Measurements from ENCODE around the gene PTPRD.

The PTPRD gene

DNA sequence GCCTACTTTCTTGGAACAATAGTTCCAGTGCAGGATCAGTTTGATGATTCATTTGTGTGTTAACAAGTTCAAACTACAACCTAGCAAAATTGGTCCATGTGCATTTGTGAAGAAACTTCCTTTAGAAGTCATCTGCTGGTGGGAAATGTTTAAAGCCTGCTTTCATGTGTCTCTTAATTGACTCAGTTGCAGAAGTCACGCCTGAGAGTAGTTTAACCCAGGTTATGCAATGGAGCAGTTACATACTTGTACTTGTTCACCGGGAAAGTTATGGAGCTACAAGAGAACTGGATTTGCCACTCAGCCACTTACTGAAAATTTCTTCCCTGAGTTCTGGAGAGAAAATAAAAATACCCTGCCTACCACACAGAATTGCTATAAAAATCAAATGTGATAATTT lies 1397.8 kb downstream of the PTPRD start:
- Histone ChIP-seq H3K27me3 (ENCODE audit: insufficient read depth, low read length) (no peaks in the 10 kb centered on the region), H3K4ac (ENCODE audit: low read depth, low read length) (no peak overlapping the region), H2AFZ (ENCODE audit: insufficient read depth, low read length, poor library complexity) (no peak overlapping the region), H2BK12ac (ENCODE audit: low read length) (no peak overlapping the region), H3K4me1 (ENCODE audit: control insufficient read depth in 1 of 2, insufficient read depth in 2 of 2, low read length in 2 of 2) (no peaks in the 10 kb centered on the region), H3K4me3 (ENCODE audit: low read depth, low read length) (no peak overlapping the region), H3K79me2 (ENCODE audit: control insufficient read depth, insufficient read depth, low read length, poor library complexity) (no peaks in the 10 kb centered on the region), H3K4me2 (ENCODE audit: low read length) (no peak overlapping the region), H3K18ac (ENCODE audit: low read length) (no peak overlapping the region), H2BK120ac (ENCODE audit: insufficient read depth, low read length, poor library complexity) (no peak overlapping the region), H2AK5ac (ENCODE audit: low read length) (no peak overlapping the region), H4K12ac (ENCODE audit: low read depth, low read length) (no peak overlapping the region), H3K14ac (ENCODE audit: low read length) (no peak overlapping the region), H3K79me1 (ENCODE audit: low read length) (no peaks in the 10 kb centered on the region), H4K8ac (ENCODE audit: low read depth, low read length) (no peak overlapping the region), H3K36me3 (ENCODE audit: control insufficient read depth in 1 of 2, insufficient read depth in 2 of 2, low read length in 2 of 2) (no peaks in the 10 kb centered on the region), H4K91ac (ENCODE audit: low read depth, low read length) (no peak overlapping the region), H3K9ac (ENCODE audit: low read length) (no peak overlapping the region), H2BK5ac (ENCODE audit: low read depth, low read length, poor library complexity) (no peak overlapping the region), H3K9me3 (ENCODE audit: insufficient read depth, low read depth, low read length) (no peaks in the 10 kb centered on the region), H3K23ac (ENCODE audit: low read length) (no peak overlapping the region), H3K27ac (ENCODE audit: low read depth, low read length) (no peak overlapping the region)
- WGBS (ENCODE audit: extremely low coverage, insufficient coverage, insufficient read length) = no CpG with 5 or more reads among the region's 2 CpGs
- DNase-seq = no peak

- no CpG with 5 or more reads among the region's 6 CpGs for WGBS (ENCODE audit: extremely low coverage, insufficient coverage, insufficient read length)
- Histone ChIP-seq H2AFZ (ENCODE audit: insufficient read depth, low read length, poor library complexity) (no peak overlapping the region), H3K18ac (ENCODE audit: low read length) (no peak overlapping the region), H3K4me2 (ENCODE audit: low read length) (no peak overlapping the region), H3K79me2 (ENCODE audit: control insufficient read depth, insufficient read depth, low read length, poor library complexity) (no peaks in the 10 kb centered on the region), H3K23ac (ENCODE audit: low read length) (no peak overlapping the region), H3K4ac (ENCODE audit: low read depth, low read length) (no peak overlapping the region), H4K8ac (ENCODE audit: low read depth, low read length) (no peak overlapping the region), H3K27me3 (ENCODE audit: insufficient read depth, low read length) (no peaks in the 10 kb centered on the region), H3K9me3 (ENCODE audit: insufficient read depth, low read depth, low read length) (no peaks in the 10 kb centered on the region), H3K27ac (ENCODE audit: low read depth, low read length) (no peak overlapping the region), H3K4me3 (ENCODE audit: low read depth, low read length) (no peak overlapping the region), H3K4me1 (ENCODE audit: control insufficient read depth in 1 of 2, insufficient read depth in 2 of 2, low read length in 2 of 2) (no peaks in the 10 kb centered on the region), H3K14ac (ENCODE audit: low read length) (no peak overlapping the region), H2AK5ac (ENCODE audit: low read length) (no peak overlapping the region), H2BK5ac (ENCODE audit: low read depth, low read length, poor library complexity) (no peak overlapping the region), H3K9ac (ENCODE audit: low read length) (no peak overlapping the region), H2BK120ac (ENCODE audit: insufficient read depth, low read length, poor library complexity) (no peak overlapping the region), H3K36me3 (ENCODE audit: control insufficient read depth in 1 of 2, insufficient read depth in 2 of 2, low read length in 2 of 2) (no peaks in the 10 kb centered on the region), H4K12ac (ENCODE audit: low read depth, low read length) (no peak overlapping the region), H4K91ac (ENCODE audit: low read depth, low read length) (no peak overlapping the region), H3K79me1 (ENCODE audit: low read length) (no peaks in the 10 kb centered on the region), H2BK12ac (ENCODE audit: low read length) (no peak overlapping the region)
- DNase-seq = no peak
Measured at GRCh38 chr9:9214066-9214465, 1398.7 kb downstream of the PTPRD start.

- no peaks in the 10 kb centered on the region for H3K9me3 ChIP-seq (ENCODE audit: insufficient read depth, low read depth, low read length)
- H3K4me3 ChIP-seq (ENCODE audit: low read depth, low read length) = no peak overlapping the region
- no peak overlapping the region for H3K18ac ChIP-seq (ENCODE audit: low read length)
- WGBS (ENCODE audit: extremely low coverage, insufficient coverage, insufficient read length) = no CpG with 5 or more reads among the region's 3 CpGs
- no peaks in the 10 kb centered on the region for H3K79me1 ChIP-seq (ENCODE audit: low read length)
- H2BK5ac ChIP-seq (ENCODE audit: low read depth, low read length, poor library complexity) = no peak overlapping the region
- no peak overlapping the region for H3K4ac ChIP-seq (ENCODE audit: low read depth, low read length)
- no peak overlapping the region for H3K9ac ChIP-seq (ENCODE audit: low read length)
- H3K79me2 ChIP-seq (ENCODE audit: control insufficient read depth, insufficient read depth, low read length, poor library complexity) = no peaks in the 10 kb centered on the region
- no peak overlapping the region for H2AK5ac ChIP-seq (ENCODE audit: low read length)
- no peak overlapping the region for H2AFZ ChIP-seq (ENCODE audit: insufficient read depth, low read length, poor library complexity)
- H3K27ac ChIP-seq (ENCODE audit: low read depth, low read length) = no peak overlapping the region
- H2BK12ac ChIP-seq (ENCODE audit: low read length) = no peak overlapping the region
- H2BK120ac ChIP-seq (ENCODE audit: insufficient read depth, low read length, poor library complexity) = no peak overlapping the region
- no peak for DNase-seq
- H3K27me3 ChIP-seq (ENCODE audit: insufficient read depth, low read length) = no peaks in the 10 kb centered on the region
- H4K91ac ChIP-seq (ENCODE audit: low read depth, low read length) = no peak overlapping the region
- no peak overlapping the region for H4K8ac ChIP-seq (ENCODE audit: low read depth, low read length)
- H4K12ac ChIP-seq (ENCODE audit: low read depth, low read length) = no peak overlapping the region
- no peaks in the 10 kb centered on the region for H3K4me1 ChIP-seq (ENCODE audit: control insufficient read depth in 1 of 2, insufficient read depth in 2 of 2, low read length in 2 of 2)
- no peak overlapping the region for H3K4me2 ChIP-seq (ENCODE audit: low read length)
- H3K14ac ChIP-seq (ENCODE audit: low read length) = no peak overlapping the region
- no peaks in the 10 kb centered on the region for H3K36me3 ChIP-seq (ENCODE audit: control insufficient read depth in 1 of 2, insufficient read depth in 2 of 2, low read length in 2 of 2)
- H3K23ac ChIP-seq (ENCODE audit: low read length) = no peak overlapping the region
Measured at GRCh38 chr9:9212963-9213362, 1399.8 kb downstream of the PTPRD start.

DNA sequence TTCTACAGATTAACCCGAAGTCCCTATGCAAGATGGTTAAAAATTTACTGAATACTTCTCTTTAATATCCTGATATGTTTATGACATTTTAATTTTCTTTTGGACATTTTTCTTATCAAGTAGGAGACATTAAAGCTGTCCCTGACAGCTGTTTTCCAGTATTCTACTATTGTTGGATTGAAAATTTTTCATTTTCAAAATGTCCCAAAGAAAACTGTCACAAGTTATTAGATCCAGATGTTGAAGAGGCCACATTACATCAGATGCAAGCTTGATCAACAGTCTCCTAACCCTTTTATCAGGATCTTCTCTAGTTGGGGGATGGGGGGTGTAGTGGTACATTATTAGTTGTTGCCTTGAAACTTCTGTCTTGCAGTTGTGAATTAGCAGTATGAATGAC lies 1410.5 kb downstream of the PTPRD start:
- no peak for DNase-seq
- Histone ChIP-seq H2BK120ac (ENCODE audit: insufficient read depth, low read length, poor library complexity) (no peak overlapping the region), H3K18ac (ENCODE audit: low read length) (no peak overlapping the region), H3K14ac (ENCODE audit: low read length) (no peak overlapping the region), H3K36me3 (ENCODE audit: control insufficient read depth in 1 of 2, insufficient read depth in 2 of 2, low read length in 2 of 2) (no peaks in the 10 kb centered on the region), H3K79me2 (ENCODE audit: control insufficient read depth, insufficient read depth, low read length, poor library complexity) (no peaks in the 10 kb centered on the region), H2BK5ac (ENCODE audit: low read depth, low read length, poor library complexity) (no peak overlapping the region), H3K4me2 (ENCODE audit: low read length) (no peak overlapping the region), H4K91ac (ENCODE audit: low read depth, low read length) (no peak overlapping the region), H3K27me3 (ENCODE audit: insufficient read depth, low read length) (no peaks in the 10 kb centered on the region), H4K12ac (ENCODE audit: low read depth, low read length) (no peak overlapping the region), H3K9me3 (ENCODE audit: insufficient read depth, low read depth, low read length) (no peaks in the 10 kb centered on the region), H3K4me1 (ENCODE audit: control insufficient read depth in 1 of 2, insufficient read depth in 2 of 2, low read length in 2 of 2) (no peaks in the 10 kb centered on the region), H2BK12ac (ENCODE audit: low read length) (no peak overlapping the region), H2AFZ (ENCODE audit: insufficient read depth, low read length, poor library complexity) (no peak overlapping the region), H3K79me1 (ENCODE audit: low read length) (no peaks in the 10 kb centered on the region), H2AK5ac (ENCODE audit: low read length) (no peak overlapping the region), H3K4ac (ENCODE audit: low read depth, low read length) (no peak overlapping the region), H4K8ac (ENCODE audit: low read depth, low read length) (no peak overlapping the region), H3K4me3 (ENCODE audit: low read depth, low read length) (no peak overlapping the region), H3K23ac (ENCODE audit: low read length) (no peak overlapping the region), H3K9ac (ENCODE audit: low read length) (no peak overlapping the region), H3K27ac (ENCODE audit: low read depth, low read length) (no peak overlapping the region)
- WGBS (ENCODE audit: extremely low coverage, insufficient coverage, insufficient read length) = no CpG with 5 or more reads among the region's 1 CpG
